K562 (cell line): ENCODE data around the gene TMEM187. TPM values are rescaled to one million over a fixed set of nuclear protein-coding genes. Genes with fewer than 3 reads are reported as not detected.
A peak's percentile ranks its signal among the peaks of the same experiment; 100 is the strongest.

ENCODE experiments used
- DEAF1 ChIP-seq: fragments of 450-650 bp; formaldehyde crosslinking; IDR thresholded peaks from 2 replicates; pipeline ENCODE4 v1.4.0; 2020; ENCODE audit warnings: mild to moderate bottlenecking, moderate library complexity
- GTF2F1 ChIP-seq: IDR thresholded peaks from 2 replicates; pipeline ENCODE4 v1.6.1; 2011; ENCODE audit warnings: low read depth, low read length, improper control_type of control experiment
- LARP7 ChIP-seq: fragments of 450-650 bp; IDR thresholded peaks from 2 replicates; pipeline ENCODE4 v1.6.1; 2016
- MIER1 ChIP-seq: fragments of 450-650 bp; IDR thresholded peaks from 2 replicates; pipeline ENCODE4 v1.6.1; 2016; ENCODE audit warnings: antibody characterized with exemption, mild to moderate bottlenecking, low read depth
- MXI1 ChIP-seq: IDR thresholded peaks from 2 replicates; pipeline ENCODE4 v1.6.1; 2011; ENCODE audit warnings: low read depth, mild to moderate bottlenecking, improper control_type of control experiment, low read length
- NFE2L1 ChIP-seq: fragments of 450-650 bp; IDR thresholded peaks from 2 replicates; pipeline ENCODE4 v1.6.1; 2016; ENCODE audit warnings: missing genetic modification characterization, low read depth, mild to moderate bottlenecking, missing compliant biosample characterization, moderate library complexity, borderline replicate concordance
- PCBP2 ChIP-seq: fragments of 200-400 bp; formaldehyde crosslinking; IDR thresholded peaks from 2 replicates; pipeline ENCODE4 v1.6.1; 2018; ENCODE audit warnings: low read length, low read depth, mild to moderate bottlenecking, moderate library complexity; ENCODE audit not compliant: poor library complexity, severe bottlenecking
- POLR2A ChIP-seq: fragments of 450-650 bp; conservative IDR thresholded peaks from 2 replicates; pipeline ENCODE4 v1.6.1; 2016
- TAF7 ChIP-seq: fragments of 450-650 bp; IDR thresholded peaks from 2 replicates; pipeline ENCODE4 v1.6.1; 2016; ENCODE audit warnings: missing genetic modification characterization, missing compliant biosample characterization
- ZFP36 ChIP-seq: fragments of 150-350 bp; IDR thresholded peaks from 2 replicates; pipeline ENCODE4 v1.6.1; 2018; ENCODE audit warnings: low read length, low read depth; ENCODE audit not compliant: partially characterized antibody
- ZFPM2 ChIP-seq: fragments of 250-450 bp; sonication (Bioruptor Pico); IDR thresholded peaks from 2 replicates; pipeline ENCODE4 v1.5.1; 2022; ENCODE audit warnings: mild to moderate bottlenecking
- ZNF134 ChIP-seq: fragments of 250-450 bp; sonication (Bioruptor Pico); conservative IDR thresholded peaks from 2 replicates; pipeline ENCODE4 v1.4.0; 2020
- ZNF41 ChIP-seq: fragments of 250-450 bp; sonication (Bioruptor Pico); conservative IDR thresholded peaks from 2 replicates; pipeline ENCODE4 v1.4.0; 2020; ENCODE audit warnings: mild to moderate bottlenecking
- ZNF445 ChIP-seq: fragments of 250-450 bp; sonication (Bioruptor Pico); IDR thresholded peaks from 2 replicates; pipeline ENCODE4 v1.4.0; 2020; ENCODE audit warnings: low read depth, mild to moderate bottlenecking, moderate library complexity
- ZNF507 ChIP-seq: conservative IDR thresholded peaks from 2 replicates; pipeline ENCODE4 v1.6.1; 2017; ENCODE audit warnings: missing genetic modification characterization, missing compliant biosample characterization
- ZNF57 ChIP-seq: fragments of 450-650 bp; formaldehyde crosslinking; IDR thresholded peaks from 2 replicates; pipeline ENCODE4 v1.4.0; 2020; ENCODE audit warnings: mild to moderate bottlenecking, moderate library complexity
- ZNF584 ChIP-seq: fragments of 200-800 bp; sonication (Bioruptor generic); IDR thresholded peaks from 2 replicates; pipeline ENCODE4 v1.6.1; 2016; ENCODE audit warnings: low read depth, mild to moderate bottlenecking, missing genetic modification characterization, missing compliant biosample characterization
- ZZZ3 ChIP-seq: fragments of 450-650 bp; IDR thresholded peaks from 2 replicates; pipeline ENCODE4 v1.6.1; 2016; ENCODE audit warnings: antibody characterized with exemption, mild to moderate bottlenecking, moderate library complexity
- polyA plus RNA-seq, 8 experiments: library from polyadenylated mRNA; depleted of rRNA in 4 of 8; stranded (reverse) in 5 of 8; unstranded in 3 of 8; fragments of >200 nt; fragmentation: Nextera tagmentation in 2 of 8; fragmentation: Illumina TruSeq in 1 of 8; extraction: Ambion mirVana in 2 of 8; extraction: Trizol in 1 of 8; gene quantifications; 2 replicates each; pipeline versions ENCODE4 v1.2.1 to v1.2.3, GENCODE V29; 2011 to 2014; ENCODE audit warnings: inconsistent platforms in 1 of 8, missing spikeins in 1 of 8
- total RNA-seq, 7 experiments: library from RNA; depleted of rRNA in 6 of 7; stranded (reverse); fragments of >200 nt in 6 of 7; fragmentation: Illumina TruSeq in 2 of 7; extraction: Trizol in 2 of 7; gene quantifications; 2 replicates each; pipeline versions ENCODE4 v1.2.1 to v1.2.3, GENCODE V29; 2011 to 2021; ENCODE audit warnings: low replicate concordance in 1 of 7
- TF ChIP-seq, protein P1 (sequence below): fragments of 450-650 bp; formaldehyde crosslinking; IDR thresholded peaks from 2 replicates; pipeline ENCODE4 v1.4.0; 2020; ENCODE audit warnings: mild to moderate bottlenecking, mixed read lengths
- TF ChIP-seq, protein P2 (sequence below): fragments of 250-450 bp; sonication (Bioruptor Pico); IDR thresholded peaks from 2 replicates; pipeline ENCODE4 v1.5.0; 2021
- TF ChIP-seq, protein P3 (sequence below): fragments of 450-650 bp; formaldehyde crosslinking; conservative IDR thresholded peaks from 2 replicates; pipeline ENCODE4 v1.4.0; 2022; ENCODE audit warnings: mild to moderate bottlenecking, missing genetic modification characterization
- TF ChIP-seq, protein P4 (sequence below): fragments of 150-350 bp; conservative IDR thresholded peaks from 2 replicates; pipeline ENCODE4 v1.6.1; 2014; ENCODE audit warnings: low read length

TMEM187 gene
- total and polyA plus RNA-seq, 9 of the 15 experiments (the other 6 are each of a cell fraction or from before 2014, with no cell fraction given), result 0.13 to 6.4 (median 1.6) TPM

GRCh38 chrX:153972368-153973126 lies at the start of gene TMEM187 (continued):
- TF ChIP-seq ZNF41 (CRISPR knock-in tag), result no peak
- TF ChIP-seq, protein P1, sequence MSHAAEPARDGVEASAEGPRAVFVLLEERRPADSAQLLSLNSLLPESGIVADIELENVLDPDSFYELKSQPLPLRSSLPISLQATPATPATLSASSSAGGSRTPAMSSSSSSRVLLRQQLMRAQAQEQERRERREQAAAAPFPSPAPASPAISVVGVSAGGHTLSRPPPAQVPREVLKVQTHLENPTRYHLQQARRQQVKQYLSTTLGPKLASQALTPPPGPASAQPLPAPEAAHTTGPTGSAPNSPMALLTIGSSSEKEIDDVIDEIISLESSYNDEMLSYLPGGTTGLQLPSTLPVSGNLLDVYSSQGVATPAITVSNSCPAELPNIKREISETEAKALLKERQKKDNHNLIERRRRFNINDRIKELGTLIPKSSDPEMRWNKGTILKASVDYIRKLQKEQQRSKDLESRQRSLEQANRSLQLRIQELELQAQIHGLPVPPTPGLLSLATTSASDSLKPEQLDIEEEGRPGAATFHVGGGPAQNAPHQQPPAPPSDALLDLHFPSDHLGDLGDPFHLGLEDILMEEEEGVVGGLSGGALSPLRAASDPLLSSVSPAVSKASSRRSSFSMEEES, result no peak
- TF ChIP-seq MIER1, result no peak
- no peak for TF ChIP-seq LARP7
- peak; percentile 36 for TF ChIP-seq ZFP36
- TF ChIP-seq, protein P2, sequence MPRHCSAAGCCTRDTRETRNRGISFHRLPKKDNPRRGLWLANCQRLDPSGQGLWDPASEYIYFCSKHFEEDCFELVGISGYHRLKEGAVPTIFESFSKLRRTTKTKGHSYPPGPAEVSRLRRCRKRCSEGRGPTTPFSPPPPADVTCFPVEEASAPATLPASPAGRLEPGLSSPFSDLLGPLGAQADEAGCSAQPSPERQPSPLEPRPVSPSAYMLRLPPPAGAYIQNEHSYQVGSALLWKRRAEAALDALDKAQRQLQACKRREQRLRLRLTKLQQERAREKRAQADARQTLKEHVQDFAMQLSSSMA (CRISPR knock-in tag), result peak; percentile 46; the same call in 1 of the 2 replicates
- no peak for TF ChIP-seq ZZZ3
- TF ChIP-seq DEAF1 (CRISPR knock-in tag), result no peak
- no peak for TF ChIP-seq PCBP2
- TF ChIP-seq MXI1, result no peak
- TF ChIP-seq ZNF507 (tag), result no peak
- no peak for TF ChIP-seq POLR2A
- TF ChIP-seq NFE2L1 (tag), result no peak
- TF ChIP-seq, protein P3, sequence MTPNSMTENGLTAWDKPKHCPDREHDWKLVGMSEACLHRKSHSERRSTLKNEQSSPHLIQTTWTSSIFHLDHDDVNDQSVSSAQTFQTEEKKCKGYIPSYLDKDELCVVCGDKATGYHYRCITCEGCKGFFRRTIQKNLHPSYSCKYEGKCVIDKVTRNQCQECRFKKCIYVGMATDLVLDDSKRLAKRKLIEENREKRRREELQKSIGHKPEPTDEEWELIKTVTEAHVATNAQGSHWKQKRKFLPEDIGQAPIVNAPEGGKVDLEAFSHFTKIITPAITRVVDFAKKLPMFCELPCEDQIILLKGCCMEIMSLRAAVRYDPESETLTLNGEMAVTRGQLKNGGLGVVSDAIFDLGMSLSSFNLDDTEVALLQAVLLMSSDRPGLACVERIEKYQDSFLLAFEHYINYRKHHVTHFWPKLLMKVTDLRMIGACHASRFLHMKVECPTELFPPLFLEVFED (CRISPR knock-in tag), result no peak
- peak; percentile 43; the same call in 1 of the 2 replicates for TF ChIP-seq GTF2F1
- TF ChIP-seq TAF7 (tag), result no peak
- no peak for TF ChIP-seq ZNF445
- TF ChIP-seq, protein P4, sequence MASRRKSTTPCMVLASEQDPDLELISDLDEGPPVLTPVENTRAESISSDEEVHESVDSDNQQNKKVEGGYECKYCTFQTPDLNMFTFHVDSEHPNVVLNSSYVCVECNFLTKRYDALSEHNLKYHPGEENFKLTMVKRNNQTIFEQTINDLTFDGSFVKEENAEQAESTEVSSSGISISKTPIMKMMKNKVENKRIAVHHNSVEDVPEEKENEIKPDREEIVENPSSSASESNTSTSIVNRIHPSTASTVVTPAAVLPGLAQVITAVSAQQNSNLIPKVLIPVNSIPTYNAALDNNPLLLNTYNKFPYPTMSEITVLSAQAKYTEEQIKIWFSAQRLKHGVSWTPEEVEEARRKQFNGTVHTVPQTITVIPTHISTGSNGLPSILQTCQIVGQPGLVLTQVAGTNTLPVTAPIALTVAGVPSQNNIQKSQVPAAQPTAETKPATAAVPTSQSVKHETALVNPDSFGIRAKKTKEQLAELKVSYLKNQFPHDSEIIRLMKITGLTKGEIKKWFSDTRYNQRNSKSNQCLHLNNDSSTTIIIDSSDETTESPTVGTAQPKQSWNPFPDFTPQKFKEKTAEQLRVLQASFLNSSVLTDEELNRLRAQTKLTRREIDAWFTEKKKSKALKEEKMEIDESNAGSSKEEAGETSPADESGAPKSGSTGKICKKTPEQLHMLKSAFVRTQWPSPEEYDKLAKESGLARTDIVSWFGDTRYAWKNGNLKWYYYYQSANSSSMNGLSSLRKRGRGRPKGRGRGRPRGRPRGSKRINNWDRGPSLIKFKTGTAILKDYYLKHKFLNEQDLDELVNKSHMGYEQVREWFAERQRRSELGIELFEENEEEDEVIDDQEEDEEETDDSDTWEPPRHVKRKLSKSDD, result no peak
- no peak; the same call in 1 of the 2 replicates for TF ChIP-seq ZNF584 (CRISPR knock-in tag)
- no peak for TF ChIP-seq ZFPM2 (CRISPR knock-in tag)
- TF ChIP-seq ZNF57 (CRISPR knock-in tag), result no peak
- TF ChIP-seq ZNF134 (CRISPR knock-in tag), result no peak
